ENCODE measurements around the gene DNAH5. TPM values are rescaled to one million over a fixed set of nuclear protein-coding genes. Genes with fewer than 3 reads are reported as not detected.

DNAH5 gene
- total RNA-seq, 1 donor from 2014 or later = 1.2 TPM

DNA sequence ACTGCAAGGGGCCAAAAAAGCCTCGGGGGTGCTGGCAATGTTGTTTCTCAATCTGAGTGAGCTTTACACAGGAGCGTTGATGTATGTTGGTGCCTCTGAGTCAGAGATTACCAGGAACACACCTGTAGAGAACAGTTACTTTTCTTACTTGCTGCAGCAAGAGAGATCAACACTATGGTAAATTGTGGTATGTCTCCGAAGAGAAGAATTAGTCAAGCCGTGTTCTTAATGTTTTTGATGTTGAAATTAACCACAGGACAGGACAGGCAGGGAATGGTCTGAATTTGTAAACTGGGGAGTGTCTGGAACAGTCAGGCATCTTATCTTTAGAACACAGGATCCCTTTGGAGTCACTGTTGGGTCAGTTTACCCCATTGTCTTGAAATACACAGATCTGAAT lies 285.7 kb downstream of the DNAH5 start:
- H3K9me3 Mint-ChIP-seq = no peaks in the 10 kb centered on the region
- H3K27me3 Mint-ChIP-seq = no peaks in the 10 kb centered on the region
- no peak overlapping the region for H3K27ac Mint-ChIP-seq
- H3K36me3 Mint-ChIP-seq = no peaks in the 10 kb centered on the region
- no peak overlapping the region for H3K4me3 Mint-ChIP-seq
- no peak for DNase-seq (ENCODE audit: extremely low spot score, unreplicated experiment)
- TF ChIP-seq, protein P1, sequence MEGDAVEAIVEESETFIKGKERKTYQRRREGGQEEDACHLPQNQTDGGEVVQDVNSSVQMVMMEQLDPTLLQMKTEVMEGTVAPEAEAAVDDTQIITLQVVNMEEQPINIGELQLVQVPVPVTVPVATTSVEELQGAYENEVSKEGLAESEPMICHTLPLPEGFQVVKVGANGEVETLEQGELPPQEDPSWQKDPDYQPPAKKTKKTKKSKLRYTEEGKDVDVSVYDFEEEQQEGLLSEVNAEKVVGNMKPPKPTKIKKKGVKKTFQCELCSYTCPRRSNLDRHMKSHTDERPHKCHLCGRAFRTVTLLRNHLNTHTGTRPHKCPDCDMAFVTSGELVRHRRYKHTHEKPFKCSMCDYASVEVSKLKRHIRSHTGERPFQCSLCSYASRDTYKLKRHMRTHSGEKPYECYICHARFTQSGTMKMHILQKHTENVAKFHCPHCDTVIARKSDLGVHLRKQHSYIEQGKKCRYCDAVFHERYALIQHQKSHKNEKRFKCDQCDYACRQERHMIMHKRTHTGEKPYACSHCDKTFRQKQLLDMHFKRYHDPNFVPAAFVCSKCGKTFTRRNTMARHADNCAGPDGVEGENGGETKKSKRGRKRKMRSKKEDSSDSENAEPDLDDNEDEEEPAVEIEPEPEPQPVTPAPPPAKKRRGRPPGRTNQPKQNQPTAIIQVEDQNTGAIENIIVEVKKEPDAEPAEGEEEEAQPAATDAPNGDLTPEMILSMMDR (conservative IDR thresholded peaks at IDR 0.05) = no peak
- no peaks in the 10 kb centered on the region for H3K4me1 Mint-ChIP-seq (ENCODE audit: unreplicated experiment)

DNA sequence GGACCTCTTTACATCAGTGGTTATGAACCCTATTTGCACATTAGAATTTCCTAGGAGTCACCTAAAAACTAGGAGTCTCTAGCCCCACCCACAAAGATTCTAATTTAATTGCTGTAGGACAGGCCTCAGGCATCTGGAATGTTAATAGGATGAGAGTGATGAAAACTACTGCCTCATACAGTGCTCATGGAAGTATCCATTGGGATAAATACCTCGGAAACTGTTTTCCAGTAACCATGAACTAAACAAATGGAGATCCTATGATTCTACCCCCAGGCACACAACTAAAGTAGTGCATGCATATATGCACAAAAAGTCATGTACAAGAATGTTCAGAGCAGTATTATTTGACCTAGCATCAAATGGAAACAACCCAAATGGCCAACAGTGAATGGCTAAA lies 286.3 kb downstream of the DNAH5 start:
- no peaks in the 10 kb centered on the region for H3K36me3 Mint-ChIP-seq
- no peak overlapping the region for H3K4me3 Mint-ChIP-seq
- H3K27me3 Mint-ChIP-seq = no peaks in the 10 kb centered on the region
- no peak overlapping the region for H3K27ac Mint-ChIP-seq
- H3K9me3 Mint-ChIP-seq = no peaks in the 10 kb centered on the region
- TF ChIP-seq, protein P1 (conservative IDR thresholded peaks at IDR 0.05) = no peak
- DNase-seq (ENCODE audit: extremely low spot score, unreplicated experiment) = no peak
- H3K4me1 Mint-ChIP-seq (ENCODE audit: unreplicated experiment) = no peaks in the 10 kb centered on the region

DNA sequence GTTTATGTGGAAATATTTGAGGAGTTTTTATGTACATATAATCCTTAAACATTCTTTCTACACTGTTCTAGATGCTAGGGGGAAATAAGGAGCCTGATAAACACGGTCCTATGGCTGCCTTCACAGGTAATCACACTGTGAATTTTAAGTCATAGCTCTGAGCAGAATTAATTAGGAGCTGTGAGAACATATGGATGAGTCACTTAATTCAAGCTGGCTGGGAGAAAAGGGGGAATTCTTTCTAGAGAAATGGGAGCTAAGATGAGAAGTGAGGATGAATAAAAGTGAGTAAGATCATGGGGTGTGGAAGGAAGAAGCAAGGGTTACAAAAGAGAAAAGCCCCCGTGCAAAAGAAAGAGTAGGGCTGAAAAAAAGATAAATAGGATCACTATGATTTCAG lies 290.8 kb downstream of the DNAH5 start:
- TF ChIP-seq, protein P1 (conservative IDR thresholded peaks at IDR 0.05) = no peak
- H3K36me3 Mint-ChIP-seq = no peaks in the 10 kb centered on the region
- no peak for DNase-seq (ENCODE audit: extremely low spot score, unreplicated experiment)
- H3K27ac Mint-ChIP-seq = no peak overlapping the region
- H3K27me3 Mint-ChIP-seq = no peaks in the 10 kb centered on the region
- no peaks in the 10 kb centered on the region for H3K9me3 Mint-ChIP-seq
- H3K4me3 Mint-ChIP-seq = no peak overlapping the region
- H3K4me1 Mint-ChIP-seq (ENCODE audit: unreplicated experiment) = no peaks in the 10 kb centered on the region

DNA sequence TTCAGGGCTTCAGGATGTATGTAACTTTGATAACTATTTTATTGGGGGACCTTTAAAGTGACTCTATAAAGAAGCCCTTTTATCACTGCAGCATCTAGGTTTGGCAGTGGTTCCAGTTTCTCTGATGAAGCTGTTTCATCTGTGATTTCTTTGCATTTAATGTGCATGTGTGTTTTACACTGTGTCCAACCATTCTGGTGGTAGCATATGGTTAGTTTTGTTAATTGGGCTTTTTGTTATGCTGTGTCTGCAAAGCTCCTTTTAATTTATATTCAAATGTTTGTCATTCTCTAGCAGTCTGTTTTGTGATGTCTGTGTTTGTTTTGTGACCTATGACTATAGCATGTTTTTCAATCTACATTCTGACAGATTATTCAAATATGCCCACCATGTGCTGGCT lies 294.8 kb downstream of the DNAH5 start:
- Mint-ChIP-seq H3K4me1 (ENCODE audit: unreplicated experiment) (no peaks in the 10 kb centered on the region), H3K36me3 (no peaks in the 10 kb centered on the region)

DNA sequence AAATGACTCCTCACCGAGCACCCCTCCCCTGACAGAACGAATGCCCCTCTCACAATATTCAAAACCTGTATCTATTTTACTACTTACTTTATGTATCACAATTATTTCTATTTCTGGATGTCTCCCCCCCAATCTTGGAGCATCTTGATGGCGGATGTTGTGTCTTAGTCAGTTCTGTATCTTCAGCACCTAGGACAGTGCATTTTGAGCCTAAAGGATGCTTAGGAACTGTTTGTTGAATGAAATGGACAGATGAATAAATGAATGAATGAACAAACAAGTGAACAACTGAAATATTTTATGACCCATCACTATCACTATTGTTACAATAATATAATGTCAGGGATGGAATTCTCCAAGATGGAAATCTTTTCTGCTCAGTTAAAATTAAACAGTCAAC lies 295.7 kb downstream of the DNAH5 start:
- H3K27me3 Mint-ChIP-seq = no peaks in the 10 kb centered on the region
- TF ChIP-seq, protein P1 (conservative IDR thresholded peaks at IDR 0.05) = no peak
- no peak for DNase-seq (ENCODE audit: extremely low spot score, unreplicated experiment)
- H3K4me3 Mint-ChIP-seq = no peak overlapping the region
- H3K4me1 Mint-ChIP-seq (ENCODE audit: unreplicated experiment) = no peaks in the 10 kb centered on the region
- no peaks in the 10 kb centered on the region for H3K36me3 Mint-ChIP-seq
- no peak overlapping the region for H3K27ac Mint-ChIP-seq
- H3K9me3 Mint-ChIP-seq = no peaks in the 10 kb centered on the region

More for the DNA sequence above, 294.8 kb downstream of the DNAH5 start:
- Mint-ChIP-seq H3K27ac (no peak overlapping the region), H3K9me3 (no peaks in the 10 kb centered on the region), H3K27me3 (no peaks in the 10 kb centered on the region), H3K4me3 (no peak overlapping the region)
- DNase-seq (ENCODE audit: extremely low spot score, unreplicated experiment) = no peak
- TF ChIP-seq, protein P1 (conservative IDR thresholded peaks at IDR 0.05) = no peak

DNA sequence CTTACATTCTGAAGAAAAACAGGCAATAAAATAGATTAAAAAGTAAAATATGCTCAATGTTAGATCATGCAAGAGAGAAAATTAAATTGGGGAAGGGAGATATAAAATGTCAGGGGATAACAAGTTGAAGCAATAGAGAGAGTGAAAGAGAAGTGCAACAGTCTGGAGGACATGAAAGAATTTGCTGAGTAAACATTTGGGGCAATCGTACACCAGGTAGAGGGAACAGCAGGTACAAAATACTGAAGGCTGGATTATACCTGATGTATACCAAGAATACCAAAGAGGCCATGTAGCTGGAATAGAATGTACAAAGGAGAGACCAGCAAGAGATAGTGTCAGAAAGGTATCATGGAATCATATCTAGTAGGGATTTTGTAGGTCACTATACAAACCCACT lies 300.8 kb downstream of the DNAH5 start:
- H3K4me1 Mint-ChIP-seq (ENCODE audit: unreplicated experiment) = no peaks in the 10 kb centered on the region
- no peaks in the 10 kb centered on the region for H3K27me3 Mint-ChIP-seq
- DNase-seq (ENCODE audit: extremely low spot score, unreplicated experiment) = no peak
- H3K4me3 Mint-ChIP-seq = no peak overlapping the region
- H3K9me3 Mint-ChIP-seq = no peaks in the 10 kb centered on the region
- H3K27ac Mint-ChIP-seq = no peak overlapping the region
- TF ChIP-seq, protein P1 (conservative IDR thresholded peaks at IDR 0.05) = no peak
- H3K36me3 Mint-ChIP-seq = no peaks in the 10 kb centered on the region
